GM18517 (cell line): Measurements from ENCODE around the gene AMT.

ENCODE experiments used
- ATAC-seq: cut with Tn5 transposase; IDR thresholded peaks from one replicate; pipeline ENCODE4 v1.9.1; 2021; ENCODE audit warnings: mild to moderate bottlenecking, moderate library complexity; ENCODE audit not compliant: unreplicated experiment

Gene AMT, protein sequence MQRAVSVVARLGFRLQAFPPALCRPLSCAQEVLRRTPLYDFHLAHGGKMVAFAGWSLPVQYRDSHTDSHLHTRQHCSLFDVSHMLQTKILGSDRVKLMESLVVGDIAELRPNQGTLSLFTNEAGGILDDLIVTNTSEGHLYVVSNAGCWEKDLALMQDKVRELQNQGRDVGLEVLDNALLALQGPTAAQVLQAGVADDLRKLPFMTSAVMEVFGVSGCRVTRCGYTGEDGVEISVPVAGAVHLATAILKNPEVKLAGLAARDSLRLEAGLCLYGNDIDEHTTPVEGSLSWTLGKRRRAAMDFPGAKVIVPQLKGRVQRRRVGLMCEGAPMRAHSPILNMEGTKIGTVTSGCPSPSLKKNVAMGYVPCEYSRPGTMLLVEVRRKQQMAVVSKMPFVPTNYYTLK

DNA sequence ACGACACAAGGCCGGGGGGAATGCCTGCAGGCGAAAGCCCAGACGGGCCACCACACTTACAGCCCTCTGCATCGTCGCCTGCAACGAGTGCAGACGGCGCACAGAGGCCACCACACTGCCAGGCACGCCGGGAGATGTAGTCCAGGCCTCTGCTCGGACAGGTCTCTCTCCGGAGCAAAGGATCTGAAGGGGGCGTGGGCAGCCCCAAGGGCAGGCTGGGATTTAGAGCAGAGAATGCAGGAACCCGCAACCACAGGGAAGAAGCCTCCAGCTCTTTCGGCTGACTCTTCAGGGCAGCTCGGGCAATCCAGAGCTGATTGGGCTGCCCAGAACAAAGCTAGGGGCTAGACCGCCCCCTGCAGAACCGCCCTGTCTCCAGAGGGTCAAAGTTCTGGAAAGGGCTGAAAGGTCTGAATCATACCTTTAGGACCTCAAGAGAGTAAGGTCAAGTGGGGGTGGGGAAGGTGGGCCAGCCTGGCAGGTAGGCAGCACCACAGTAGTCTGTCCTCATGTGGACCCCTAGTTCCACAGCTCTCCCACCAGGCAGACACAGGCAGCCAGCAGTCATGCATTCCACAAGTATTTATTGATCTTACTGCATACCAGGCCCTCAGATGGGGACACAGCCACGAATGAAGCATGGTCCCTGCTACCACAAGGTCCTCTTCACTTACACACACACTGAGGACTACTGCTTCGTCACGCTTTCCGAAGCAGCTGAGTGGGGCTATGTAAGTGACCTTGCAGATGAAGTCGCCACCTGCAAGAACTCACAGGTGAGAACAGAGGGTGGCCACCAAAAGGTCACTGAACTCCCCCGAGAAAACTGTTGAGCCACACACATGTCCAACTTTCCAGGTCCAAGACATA lies at the start of gene AMT:
TSS of gene AMT (minus strand) at position 95 of the 870 bp plus-strand sequence. CDS start at position 72, 23 bp downstream.
- ATAC-seq: no peak

DNA sequence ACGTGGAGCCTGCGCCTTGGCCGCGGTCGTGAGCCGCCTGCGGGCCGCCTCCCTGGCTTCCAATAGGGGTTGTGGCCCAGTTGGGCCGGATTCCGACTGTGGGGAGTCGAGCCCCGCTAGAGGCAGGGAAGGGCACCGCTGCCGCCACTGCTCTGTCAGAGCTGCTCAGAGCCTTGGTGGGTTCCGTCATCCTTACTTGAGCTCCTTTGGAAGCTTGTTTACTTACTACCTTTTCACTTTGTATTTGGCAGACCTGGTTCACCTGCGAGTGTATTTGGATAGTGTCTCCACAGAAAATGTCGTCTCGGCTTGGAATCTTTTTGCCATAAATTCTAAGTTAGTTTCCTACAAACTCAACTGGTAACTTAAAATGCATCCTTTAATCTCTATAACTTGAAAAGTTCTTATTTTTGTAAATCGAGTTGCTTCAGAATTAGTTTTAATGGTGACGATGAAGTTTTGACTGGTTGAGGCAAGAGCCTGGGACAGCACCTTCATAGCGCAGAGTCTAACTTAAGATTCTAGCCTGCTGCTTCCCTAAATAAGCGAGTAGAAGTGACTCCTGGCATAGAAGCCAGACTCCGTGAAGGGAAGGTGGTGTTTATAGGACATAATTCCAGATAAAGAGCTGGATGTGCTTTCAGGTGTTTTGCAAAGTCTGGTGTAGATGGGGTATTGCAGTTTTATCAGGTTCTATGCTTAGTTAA lies 48.6 kb upstream of the AMT start:
- peak; percentile 30 for ATAC-seq

DNA sequence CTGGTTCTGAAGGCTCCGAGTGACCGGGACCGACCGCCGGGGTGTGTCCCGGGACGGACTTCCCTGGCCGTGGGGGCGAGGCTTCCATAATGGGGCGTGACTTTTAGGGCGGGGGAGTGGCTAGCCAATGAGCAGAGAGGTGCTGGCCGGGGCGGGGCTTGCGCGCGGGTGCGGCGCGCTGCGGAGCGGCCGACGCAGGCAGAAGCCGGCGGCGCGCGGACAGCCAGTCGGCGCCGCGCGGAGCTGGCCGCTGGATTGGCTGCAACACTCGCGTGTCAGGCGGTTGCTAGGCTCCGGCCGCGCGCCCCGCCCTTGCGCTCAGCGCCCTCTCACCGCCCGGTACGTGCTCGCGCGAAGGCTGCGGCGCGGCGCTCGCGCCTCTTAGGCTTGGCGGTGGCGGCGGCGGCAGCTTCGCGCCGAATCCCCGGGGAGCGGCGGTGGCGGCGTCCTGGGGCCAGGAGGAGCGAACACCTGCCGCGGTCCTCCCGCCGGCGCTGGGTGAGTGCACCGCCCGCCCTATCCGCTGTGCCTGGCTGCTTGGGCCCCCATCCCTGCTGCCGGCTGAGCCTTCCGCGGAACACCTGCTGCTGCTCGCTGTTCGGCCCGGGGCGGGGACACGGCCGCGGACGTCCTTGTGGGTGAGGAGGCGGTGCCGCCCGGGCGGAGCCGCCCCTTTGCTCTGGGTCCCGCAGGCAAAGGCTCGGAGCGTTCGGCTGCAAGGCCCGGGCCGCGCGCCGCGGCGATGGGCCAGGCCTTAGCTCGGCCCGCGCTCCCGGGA lies 47.9 kb upstream of the AMT start, which contains the start of gene DAG1:
TSS of gene DAG1 (plus strand) at position 332 of the 778 bp plus-strand sequence. CDS start 40,268 bp downstream, outside the sequence.
- ATAC-seq: peak; percentile 83

DNA sequence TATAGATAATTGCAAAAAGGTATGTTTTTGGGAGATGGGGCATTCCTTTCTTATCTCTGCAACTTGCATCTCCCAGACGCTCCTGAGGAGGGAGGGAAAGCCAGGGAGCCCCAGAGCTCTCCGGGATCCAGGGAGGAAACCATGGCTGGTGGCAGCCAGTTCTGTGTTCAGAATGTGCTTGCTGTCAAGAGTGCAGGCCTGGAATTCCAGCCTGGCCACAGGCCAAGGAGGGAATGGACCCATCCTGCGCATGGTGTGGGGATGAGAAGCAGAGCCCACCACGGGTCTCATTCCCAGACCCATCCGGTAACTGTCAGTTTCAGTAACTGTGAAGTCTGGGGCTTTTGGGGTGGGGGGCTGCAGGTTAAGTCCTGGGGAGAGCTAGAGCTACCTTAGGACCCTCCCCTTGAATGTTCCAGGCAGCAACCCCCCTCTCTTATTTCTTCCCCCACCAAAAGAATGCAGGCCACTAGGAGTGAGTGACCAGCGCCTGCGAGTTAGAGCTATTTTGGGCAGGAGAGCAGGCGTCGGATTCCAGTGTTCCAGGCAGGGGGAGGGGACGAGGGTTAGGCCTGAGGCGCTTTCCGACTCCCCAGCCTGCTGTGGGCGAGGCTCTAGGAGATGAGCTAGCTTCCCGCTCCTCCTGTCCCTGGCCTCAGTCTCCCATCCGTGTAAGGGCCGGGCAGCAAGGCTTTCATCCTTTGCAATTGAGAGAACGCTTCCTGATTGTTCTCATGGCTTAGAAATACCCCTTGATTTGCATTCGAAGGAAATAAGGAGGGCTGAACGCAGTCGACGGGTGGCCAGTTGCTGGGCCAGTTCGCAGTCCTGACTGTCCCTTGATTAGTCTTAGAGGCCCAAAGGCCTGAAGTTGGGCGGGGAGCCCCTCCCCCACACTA lies 47.0 kb upstream of the AMT start:
- peak; percentile 16 for ATAC-seq

DNA sequence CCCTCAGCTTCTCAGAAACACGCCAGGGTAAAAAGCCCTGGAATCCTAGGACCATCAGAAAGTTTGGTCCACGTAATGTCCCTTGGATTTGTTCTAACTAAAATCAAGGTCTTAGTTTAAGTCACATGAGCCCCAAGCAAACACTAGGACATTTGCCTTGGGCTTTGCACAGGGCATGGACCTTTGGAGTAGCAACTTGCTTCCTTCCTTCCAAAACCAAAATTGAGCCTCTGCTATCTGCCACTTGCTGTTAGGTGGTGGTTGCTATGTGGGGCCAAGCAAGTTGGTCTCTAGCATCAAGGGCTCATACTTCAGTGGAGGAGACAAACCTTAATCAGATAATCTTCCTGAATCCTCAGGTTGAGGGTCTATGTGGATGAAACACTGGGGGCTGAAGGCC lies 43.8 kb upstream of the AMT start:
- no peak for ATAC-seq

DNA sequence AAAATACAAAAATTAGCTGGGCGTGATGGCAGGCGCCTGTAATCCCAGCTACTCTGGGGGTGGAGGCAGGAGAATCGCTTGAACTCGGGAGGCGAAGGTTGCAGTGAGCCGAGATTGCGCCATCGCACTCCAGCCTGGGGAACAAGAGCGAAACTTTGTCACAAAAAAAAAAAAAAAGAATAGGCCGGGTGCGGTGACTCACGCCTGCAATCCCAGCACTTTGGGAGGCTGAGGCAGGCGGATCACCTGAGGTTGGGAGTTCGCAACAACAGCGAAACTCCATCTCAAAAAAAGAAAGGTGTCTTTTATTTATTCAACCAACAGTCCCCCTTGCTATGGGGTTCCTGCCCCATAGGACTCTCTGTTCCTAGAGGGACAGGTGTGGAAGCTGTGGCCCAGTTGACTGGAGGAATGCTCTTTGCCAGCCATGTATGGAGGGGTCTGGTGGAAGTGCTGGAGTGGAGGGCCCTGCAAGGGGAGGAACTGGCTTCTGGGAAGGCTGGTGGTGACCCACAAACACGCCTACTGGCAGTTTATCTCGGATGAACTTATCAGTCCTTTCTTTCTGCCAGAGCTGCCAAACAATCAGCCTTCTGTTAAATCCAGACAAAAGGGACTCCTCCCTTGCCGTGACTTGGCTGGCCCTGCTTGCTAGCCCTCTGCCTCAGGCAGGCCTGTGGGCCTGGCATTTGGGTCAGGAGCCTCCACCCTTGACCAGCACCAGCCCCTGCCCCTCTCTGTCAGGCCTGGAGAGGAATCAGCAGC lies 43.2 kb upstream of the AMT start:
- ATAC-seq: no peak

DNA sequence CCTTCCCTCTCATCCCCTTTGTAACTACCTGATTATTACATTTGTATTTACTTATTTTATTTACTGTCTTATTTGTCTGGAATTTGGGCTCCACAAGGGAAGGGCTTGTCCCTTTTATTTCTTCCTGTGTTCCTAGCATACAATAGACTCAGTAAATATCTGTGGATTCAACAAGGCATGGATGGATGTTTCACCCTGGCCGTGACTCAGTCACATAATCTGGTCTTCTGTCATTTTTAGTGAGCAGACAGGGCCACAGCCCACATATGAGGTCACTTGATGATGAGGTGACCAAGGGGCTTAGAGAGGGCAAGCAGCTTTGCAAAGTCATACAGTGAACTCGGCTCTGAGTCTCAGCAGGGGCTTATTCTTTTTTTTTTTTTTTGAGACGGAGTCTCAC lies 39.9 kb upstream of the AMT start:
- no peak for ATAC-seq

DNA sequence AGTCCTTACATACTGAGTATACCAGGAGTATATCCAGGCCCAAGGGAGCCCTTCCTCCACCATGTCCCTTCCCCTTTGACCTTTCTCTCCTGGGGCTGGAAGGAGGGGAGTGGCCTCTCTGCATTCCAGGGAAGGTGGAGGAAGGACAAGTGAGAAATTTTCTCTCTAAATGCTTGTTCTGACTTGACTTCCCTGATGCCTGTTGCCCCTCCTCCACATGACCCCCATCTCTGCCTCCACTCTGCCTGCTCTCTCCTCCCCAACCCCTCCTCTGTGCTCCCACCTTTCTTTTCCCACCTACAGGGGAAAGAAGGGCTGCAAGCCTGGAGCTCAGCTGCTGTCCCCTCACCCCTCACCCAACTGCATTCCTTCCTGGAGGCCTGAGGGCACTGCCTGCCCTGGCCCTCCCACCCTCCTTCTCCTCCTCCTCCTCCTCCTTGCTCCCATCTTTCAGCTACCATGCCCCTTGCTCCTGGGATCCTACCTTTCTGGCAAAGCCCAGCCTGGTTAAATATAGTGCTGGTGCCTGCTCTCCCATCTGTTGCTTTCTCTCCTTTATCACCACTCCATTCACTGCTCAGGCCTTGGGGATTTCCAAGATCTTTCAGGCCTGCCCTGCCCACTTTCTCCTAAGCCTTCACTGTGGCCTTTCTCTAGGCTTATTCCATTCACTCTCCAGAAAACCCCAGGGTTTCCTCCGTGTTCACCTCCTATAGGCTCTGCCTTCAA lies 39.3 kb upstream of the AMT start:
- ATAC-seq: no peak

DNA sequence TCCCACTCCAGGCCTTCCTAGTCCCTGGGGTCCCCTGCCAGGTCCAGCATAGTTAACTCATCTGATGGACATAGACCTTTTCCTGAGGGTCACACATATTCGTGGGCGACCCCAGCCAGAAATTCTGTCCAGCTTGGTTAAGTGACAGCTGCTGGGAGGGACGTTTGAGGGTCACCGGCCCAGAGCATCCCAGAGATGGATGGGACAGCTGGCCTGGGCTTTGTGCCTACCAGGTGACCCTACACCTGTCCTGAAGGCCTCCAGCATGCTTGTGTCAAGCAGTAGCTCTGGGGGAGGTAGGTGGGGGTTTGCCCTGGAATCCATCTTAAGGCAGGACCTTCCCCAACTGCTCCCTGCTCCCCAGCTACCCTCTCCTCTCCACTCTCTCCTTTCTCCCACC lies 38.7 kb upstream of the AMT start:
- ATAC-seq: no peak

DNA sequence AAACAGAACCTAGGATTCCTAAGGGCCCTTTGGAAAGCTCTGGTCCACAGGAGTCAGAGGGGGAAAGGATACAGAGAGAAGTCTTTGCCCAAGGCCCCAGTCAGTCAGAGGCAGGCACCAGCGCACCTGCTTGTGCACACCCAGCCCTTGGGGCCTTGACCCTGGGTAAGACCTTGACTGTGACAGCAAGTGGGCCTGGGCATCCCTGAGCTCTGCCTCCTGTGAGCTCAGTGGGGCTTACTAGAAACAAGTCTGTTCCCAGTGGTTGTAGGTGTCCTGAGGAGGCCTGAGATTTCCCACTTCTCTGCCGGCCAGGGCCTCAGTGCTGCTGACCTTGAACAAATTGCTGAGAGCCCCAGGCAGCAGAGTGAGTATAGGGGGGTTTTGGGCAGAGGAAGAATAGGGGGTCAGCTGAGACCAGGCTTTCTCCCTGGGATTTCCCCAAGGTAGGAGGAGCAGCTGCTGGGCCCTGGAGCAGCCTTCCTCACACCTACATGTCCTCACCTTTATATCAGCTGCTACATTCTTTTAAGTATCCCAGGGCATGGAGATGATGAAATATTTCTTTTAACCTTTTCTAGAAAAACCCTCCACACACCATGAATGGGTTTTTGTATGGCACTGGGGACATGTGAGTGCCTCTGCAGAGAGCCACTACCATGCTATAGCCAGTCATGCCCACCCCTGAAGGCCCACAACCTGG lies 38.1 kb upstream of the AMT start:
- ATAC-seq: no peak

DNA sequence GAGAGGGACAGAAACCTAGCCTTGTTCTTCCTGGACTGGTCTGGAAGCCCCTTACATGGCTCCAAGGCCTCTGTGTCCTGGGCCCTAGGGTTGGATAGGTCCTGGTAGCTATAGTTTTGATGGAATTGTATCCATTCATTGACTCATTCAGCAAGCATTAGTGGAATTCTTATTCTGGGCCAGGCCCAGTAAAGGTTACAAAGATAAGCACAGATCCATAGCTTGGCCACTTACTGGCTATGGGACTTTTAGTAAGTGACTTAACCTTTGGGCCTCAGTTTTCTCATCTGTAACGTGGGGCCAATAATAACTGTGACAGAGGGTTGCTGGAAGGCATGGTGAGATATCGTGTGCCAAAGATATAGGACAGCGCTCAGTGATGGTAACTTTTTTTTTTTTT lies 34.2 kb upstream of the AMT start:
- no peak for ATAC-seq

DNA sequence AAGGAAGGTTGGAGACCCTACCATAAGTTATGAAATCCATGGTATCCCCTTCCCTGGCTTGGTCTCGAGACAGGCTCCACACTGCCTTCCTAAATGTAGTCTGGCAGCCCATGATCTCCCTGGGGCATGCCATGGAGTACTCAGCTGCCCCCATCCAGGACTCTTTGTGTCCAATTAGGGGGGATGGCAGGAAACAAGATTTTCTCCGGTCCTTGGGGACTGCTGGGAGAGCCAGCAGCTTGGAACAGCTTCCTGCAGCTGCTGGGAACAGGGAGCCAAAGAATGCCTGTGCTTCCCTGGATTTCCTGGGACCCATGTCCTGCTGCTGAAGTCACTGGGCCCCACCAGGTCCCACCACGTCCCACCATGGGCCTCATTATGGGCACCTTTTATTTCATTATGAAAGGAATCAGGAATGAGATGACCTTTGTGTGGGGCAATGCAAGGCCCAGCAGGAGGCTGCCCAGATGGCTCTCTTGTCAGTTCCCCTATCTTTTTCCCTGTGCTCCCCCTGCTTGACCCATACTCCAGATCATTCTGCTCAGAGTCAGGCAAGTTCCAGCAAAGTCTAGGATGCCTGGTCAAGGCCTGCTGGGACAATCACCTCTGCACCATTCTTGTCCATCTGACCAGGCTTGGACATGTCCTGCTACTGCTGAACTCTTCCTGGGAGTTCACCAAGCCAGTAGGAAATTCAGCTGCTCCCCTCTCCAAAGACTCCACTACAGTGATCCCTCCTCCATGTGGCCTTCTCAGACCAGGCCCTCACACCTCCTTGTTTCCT lies 32.8 kb upstream of the AMT start:
- ATAC-seq: no peak

DNA sequence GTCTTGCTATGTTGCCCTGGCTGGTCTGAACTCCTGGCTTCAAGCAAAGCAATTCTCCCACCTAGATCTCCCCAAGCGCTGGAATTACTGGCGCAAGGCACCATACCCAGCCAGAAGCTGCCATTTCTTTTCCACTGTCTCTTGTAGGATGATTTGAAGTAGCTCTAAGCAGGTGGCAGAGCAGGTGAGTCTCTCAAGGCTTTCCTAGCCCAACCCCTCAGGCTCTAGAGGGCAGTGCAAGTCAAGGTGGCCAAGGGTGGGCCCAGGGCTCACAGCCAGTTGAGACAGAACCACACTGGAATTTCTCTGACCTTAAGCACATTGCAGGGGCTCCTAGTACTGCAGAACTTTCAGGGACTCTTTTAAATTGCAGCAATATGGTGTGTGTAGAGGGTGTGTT lies 32.2 kb upstream of the AMT start:
- ATAC-seq: no peak

DNA sequence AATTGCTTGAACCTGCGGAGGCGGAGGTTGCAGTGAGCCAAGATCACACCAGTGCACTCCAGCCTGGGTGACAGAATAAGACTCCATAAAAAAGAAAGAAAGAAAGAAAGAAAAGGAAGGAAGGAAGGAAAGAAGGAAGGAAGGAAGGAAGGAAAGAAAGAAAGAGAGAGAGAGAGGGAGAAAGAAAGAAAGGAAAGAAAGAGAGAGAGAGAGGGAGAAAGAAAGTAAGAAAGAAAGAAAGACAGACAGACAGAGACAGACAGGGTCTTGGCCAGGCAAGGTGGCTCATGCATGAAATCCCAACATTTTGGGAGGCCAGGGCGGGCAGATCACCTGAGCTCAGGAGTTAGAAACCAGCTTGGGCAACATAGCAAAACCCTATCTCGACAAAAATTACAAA lies 31.3 kb upstream of the AMT start:
- ATAC-seq: no peak

DNA sequence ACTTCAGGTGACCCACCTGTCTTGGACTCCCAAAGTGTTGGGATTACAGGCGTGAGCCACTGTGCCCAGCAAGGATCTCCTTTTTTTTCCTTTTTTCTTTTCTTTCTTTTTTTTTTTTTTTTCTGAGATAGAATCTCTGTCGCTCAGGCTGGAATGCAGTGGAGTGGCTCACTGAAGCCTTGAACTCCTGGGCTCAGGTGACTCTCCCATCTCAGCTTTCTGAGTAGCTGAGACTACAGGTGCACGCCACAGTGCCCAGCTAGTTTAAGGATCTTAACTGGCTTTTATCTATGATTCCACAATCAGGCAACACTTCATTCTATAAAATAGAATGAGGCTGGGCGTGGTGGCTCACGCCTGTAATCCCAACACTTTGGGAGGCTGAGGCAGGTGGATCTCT lies 23.1 kb upstream of the AMT start:
- ATAC-seq: no peak

DNA sequence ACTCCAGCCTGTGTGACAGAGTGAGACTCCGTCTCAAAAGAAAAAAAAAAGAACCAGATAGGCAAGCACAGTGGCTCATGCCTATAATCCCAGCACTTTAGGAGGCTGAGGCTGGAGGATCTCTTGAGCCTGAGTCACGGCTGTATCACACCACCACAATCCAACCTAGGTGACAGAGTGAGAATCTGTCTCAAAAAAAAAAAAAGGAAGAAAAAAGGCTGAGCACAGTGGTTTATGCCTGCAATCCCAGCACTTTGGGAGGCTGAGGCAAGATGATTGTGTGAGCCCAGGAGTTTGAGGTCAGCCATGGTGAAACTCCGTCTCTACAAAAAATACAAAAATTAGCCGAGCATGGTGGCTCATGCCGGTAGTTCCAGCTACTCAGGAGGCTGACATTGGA lies 12.5 kb upstream of the AMT start:
- ATAC-seq: no peak

DNA sequence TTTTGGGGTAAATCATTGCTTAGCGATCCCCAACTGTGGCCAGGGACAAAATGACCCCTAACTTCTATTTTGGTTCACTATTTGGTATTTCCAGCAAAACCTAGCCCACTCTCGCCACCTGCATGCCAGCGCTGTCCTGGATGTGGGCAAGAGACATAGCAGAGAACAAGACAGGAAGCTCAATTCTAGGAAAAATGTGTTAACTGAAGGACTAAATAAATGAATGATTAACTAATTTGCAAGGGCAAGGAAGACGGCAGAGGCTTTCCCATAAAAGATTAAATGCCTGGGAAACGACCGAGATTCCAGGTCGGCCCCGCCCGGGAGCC lies 6.4 kb upstream of the AMT start:
- no peak for ATAC-seq
